ENCODE results near the gene NISCH. TPM values are rescaled to one million over a fixed set of nuclear protein-coding genes. Genes with fewer than 3 reads are reported as not detected.
A peak's percentile ranks its signal among the peaks of the same experiment; 100 is the strongest.

The NISCH gene
- polyA plus RNA-seq, 1 donor (not counting 4 experiments of a cell fraction or from before 2014, with no cell fraction given) = 48.1 TPM

DNA sequence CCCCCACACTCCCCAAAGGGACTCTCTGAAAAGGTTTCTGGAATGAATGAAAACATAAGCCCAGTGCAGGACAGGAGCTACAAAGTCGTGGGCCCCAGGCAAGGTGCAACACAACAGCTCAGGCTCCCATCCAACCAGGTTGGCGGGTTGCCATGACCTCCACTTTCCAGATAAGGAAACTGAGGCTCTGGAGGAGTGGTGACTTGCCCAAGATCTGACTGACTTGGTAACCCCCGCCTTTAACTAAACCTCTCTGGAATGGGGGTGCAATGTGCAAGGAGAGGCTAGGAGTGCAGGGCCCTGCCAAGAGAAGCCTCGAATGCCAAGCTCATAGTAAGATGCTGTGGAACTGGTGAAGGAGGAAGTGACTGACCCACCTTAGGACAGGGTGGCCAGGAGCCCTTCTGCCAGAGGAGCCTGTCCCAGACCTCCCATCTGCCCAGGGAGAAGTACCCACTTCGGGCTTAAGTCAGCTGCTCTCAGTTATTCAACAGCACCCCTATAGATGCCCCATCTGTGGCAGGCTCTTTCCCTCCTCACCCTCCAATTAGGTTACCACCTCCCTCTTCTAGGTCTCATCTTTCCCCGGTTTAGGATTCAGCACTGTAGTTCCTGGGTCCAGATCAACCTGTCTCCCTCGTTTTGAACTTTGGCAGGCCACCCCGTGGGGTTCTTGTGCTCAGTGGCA lies 1.0 kb upstream of the NISCH start:
- H4K20me1 ChIP-seq (ENCODE audit: control insufficient read depth, extremely low read depth, insufficient read depth, low read length) = peaks cover 15% of the 10 kb centered on the region
- no peaks in the 10 kb centered on the region for H3K27me3 ChIP-seq (ENCODE audit: control insufficient read depth, extremely low read depth, insufficient read depth, low read length)
- H3K9ac ChIP-seq (ENCODE audit: control insufficient read depth, extremely low read depth, insufficient read depth, low read length) = peak overlapping the region; percentile 48
- no peak for DNase-seq (ENCODE audit: low read depth, low spot score)
- FAIRE-seq = no peak
- H3K4me3 ChIP-seq (ENCODE audit: control insufficient read depth in 2 of 3, extremely low read depth in 1 of 3, insufficient read depth in 2 of 3, low read depth in 1 of 3, low read length in 3 of 3) = peak overlapping the region in 1 of 3 experiments; percentile 58
- peaks cover 7 to 8% of the 10 kb centered on the region in 2 experiments for H3K36me3 ChIP-seq (ENCODE audit: control insufficient read depth in 2 of 2, extremely low read depth in 1 of 2, insufficient read depth in 2 of 2, low read length in 2 of 2)
- peak overlapping the region; percentile 80 for H3K4me2 ChIP-seq (ENCODE audit: control insufficient read depth, extremely low read depth, insufficient read depth, low read depth, low read length)
- H3K9me3 ChIP-seq (ENCODE audit: control insufficient read depth, low read depth, low read length) = no peaks in the 10 kb centered on the region
- TF ChIP-seq, protein P1, sequence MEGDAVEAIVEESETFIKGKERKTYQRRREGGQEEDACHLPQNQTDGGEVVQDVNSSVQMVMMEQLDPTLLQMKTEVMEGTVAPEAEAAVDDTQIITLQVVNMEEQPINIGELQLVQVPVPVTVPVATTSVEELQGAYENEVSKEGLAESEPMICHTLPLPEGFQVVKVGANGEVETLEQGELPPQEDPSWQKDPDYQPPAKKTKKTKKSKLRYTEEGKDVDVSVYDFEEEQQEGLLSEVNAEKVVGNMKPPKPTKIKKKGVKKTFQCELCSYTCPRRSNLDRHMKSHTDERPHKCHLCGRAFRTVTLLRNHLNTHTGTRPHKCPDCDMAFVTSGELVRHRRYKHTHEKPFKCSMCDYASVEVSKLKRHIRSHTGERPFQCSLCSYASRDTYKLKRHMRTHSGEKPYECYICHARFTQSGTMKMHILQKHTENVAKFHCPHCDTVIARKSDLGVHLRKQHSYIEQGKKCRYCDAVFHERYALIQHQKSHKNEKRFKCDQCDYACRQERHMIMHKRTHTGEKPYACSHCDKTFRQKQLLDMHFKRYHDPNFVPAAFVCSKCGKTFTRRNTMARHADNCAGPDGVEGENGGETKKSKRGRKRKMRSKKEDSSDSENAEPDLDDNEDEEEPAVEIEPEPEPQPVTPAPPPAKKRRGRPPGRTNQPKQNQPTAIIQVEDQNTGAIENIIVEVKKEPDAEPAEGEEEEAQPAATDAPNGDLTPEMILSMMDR (optimal IDR thresholded peaks at IDR 0.05 in 1 of 3, IDR thresholded peaks at IDR 0.05 in 1 of 3, conservative IDR thresholded peaks at IDR 0.05 in 1 of 3; ENCODE audit: extremely low read depth in 1 of 3, insufficient read depth in 2 of 3, low read length in 3 of 3) = no peak
- no peak for TF ChIP-seq EZH2 (IDR thresholded peaks at IDR 0.05; ENCODE audit: low read length)
- H3K79me2 ChIP-seq (ENCODE audit: control insufficient read depth, insufficient read depth, low read length) = peaks cover 33% of the 10 kb centered on the region
- no peak overlapping the region for H2AFZ ChIP-seq (ENCODE audit: control insufficient read depth, low read length)
- no peaks in the 10 kb centered on the region for H3K9me1 ChIP-seq (ENCODE audit: control insufficient read depth, extremely low read depth, insufficient read depth, low read length)
- peaks cover 43% of the 10 kb centered on the region for H3K4me1 ChIP-seq (ENCODE audit: control insufficient read depth, extremely low read depth, insufficient read depth, low read length)
- dilution Hi-C loops (cut with MboI; ENCODE audit: extremely low pct_ligation_motif_present, low sequenced_read_pairs) = no loop called here
- H3K27ac ChIP-seq (ENCODE audit: control insufficient read depth, insufficient read depth, low read length) = no peak overlapping the region

DNA sequence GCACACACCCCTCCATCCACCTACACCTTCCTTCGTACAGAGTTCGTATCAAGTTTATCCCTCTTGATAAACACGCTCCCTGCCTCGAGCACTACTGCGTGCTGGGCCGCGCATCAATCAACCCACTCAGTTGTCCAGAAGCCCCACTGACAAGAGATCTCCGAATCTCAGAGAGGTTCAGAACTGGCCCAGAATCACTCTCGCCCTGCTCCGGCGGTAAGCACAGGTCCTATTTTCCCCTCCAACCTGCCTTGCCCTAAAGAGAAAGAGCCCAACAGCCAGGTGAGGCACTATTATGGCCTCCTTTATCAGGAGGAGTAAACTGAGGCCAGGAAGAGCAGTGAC lies 494 bp upstream of the NISCH start:
- dilution Hi-C loops (cut with MboI; ENCODE audit: extremely low pct_ligation_motif_present, low sequenced_read_pairs) = no loop called here
- Histone ChIP-seq H4K20me1 (ENCODE audit: control insufficient read depth, extremely low read depth, insufficient read depth, low read length) (peaks cover 15% of the 10 kb centered on the region), H3K27ac (ENCODE audit: control insufficient read depth, insufficient read depth, low read length) (peak overlapping the region; percentile 50), H3K36me3 (ENCODE audit: control insufficient read depth in 2 of 2, extremely low read depth in 1 of 2, insufficient read depth in 2 of 2, low read length in 2 of 2) (peaks cover 8 to 11% of the 10 kb centered on the region in 2 experiments), H3K79me2 (ENCODE audit: control insufficient read depth, insufficient read depth, low read length) (peaks cover 33% of the 10 kb centered on the region), H3K9me1 (ENCODE audit: control insufficient read depth, extremely low read depth, insufficient read depth, low read length) (no peaks in the 10 kb centered on the region), H2AFZ (ENCODE audit: control insufficient read depth, low read length) (peak overlapping the region; percentile 69), H3K4me1 (ENCODE audit: control insufficient read depth, extremely low read depth, insufficient read depth, low read length) (peaks cover 42% of the 10 kb centered on the region), H3K27me3 (ENCODE audit: control insufficient read depth, extremely low read depth, insufficient read depth, low read length) (no peaks in the 10 kb centered on the region), H3K9ac (ENCODE audit: control insufficient read depth, extremely low read depth, insufficient read depth, low read length) (peak overlapping the region; percentile 48), H3K4me3 (ENCODE audit: control insufficient read depth in 2 of 3, extremely low read depth in 1 of 3, insufficient read depth in 2 of 3, low read depth in 1 of 3, low read length in 3 of 3) (peak overlapping the region; percentile 43 to 72 (median 58)), H3K4me2 (ENCODE audit: control insufficient read depth, extremely low read depth, insufficient read depth, low read depth, low read length) (peak overlapping the region; percentile 80), H3K9me3 (ENCODE audit: control insufficient read depth, low read depth, low read length) (no peaks in the 10 kb centered on the region)
- FAIRE-seq (no peak), DNase-seq (ENCODE audit: low read depth, low spot score) (no peak)
- no peak for TF ChIP-seq EZH2 (IDR thresholded peaks at IDR 0.05; ENCODE audit: low read length)
- TF ChIP-seq, protein P1 (optimal IDR thresholded peaks at IDR 0.05 in 1 of 3, IDR thresholded peaks at IDR 0.05 in 1 of 3, conservative IDR thresholded peaks at IDR 0.05 in 1 of 3; ENCODE audit: extremely low read depth in 1 of 3, insufficient read depth in 2 of 3, low read length in 3 of 3) = no peak
